Liver (tissue), 3 donors: ENCODE measurements around the gene MICALL1.

Experiments
- EGR1 ChIP-seq, 2 donors: IDR thresholded peaks; 2 replicates each; pipeline ENCODE4 v1.6.1; 2016 to 2018; ENCODE audit warnings: antibody characterized with exemption in 2 of 2, low read depth in 2 of 2
- GABPA ChIP-seq, 2 donors: IDR thresholded peaks in 1 of 2; conservative IDR thresholded peaks in 1 of 2; 2 replicates each; pipeline ENCODE4 v1.6.1; 2016; ENCODE audit warnings: antibody characterized with exemption in 2 of 2, mild to moderate bottlenecking in 1 of 2, moderate library complexity in 1 of 2
- HNF4A ChIP-seq, 2 donors: conservative IDR thresholded peaks; 2 replicates each; pipeline ENCODE4 v1.6.1; 2016; ENCODE audit warnings: antibody characterized with exemption in 2 of 2, mild to moderate bottlenecking in 2 of 2
- HNF4G ChIP-seq: IDR thresholded peaks from 2 replicates; pipeline ENCODE4 v1.6.1; 2016; ENCODE audit warnings: antibody characterized with exemption
- RAD21 ChIP-seq, 2 donors: IDR thresholded peaks; 2 replicates each; pipeline ENCODE4 v1.6.1; 2016; ENCODE audit warnings: antibody characterized with exemption in 2 of 2, mild to moderate bottlenecking in 2 of 2
- SP1 ChIP-seq: IDR thresholded peaks from 2 replicates; pipeline ENCODE4 v1.6.1; 2018; ENCODE audit warnings: antibody characterized with exemption, mild to moderate bottlenecking
- TAF1 ChIP-seq: conservative IDR thresholded peaks from 2 replicates; pipeline ENCODE4 v1.6.1; 2016; ENCODE audit warnings: antibody characterized with exemption, mild to moderate bottlenecking
- YY1 ChIP-seq: IDR thresholded peaks from 2 replicates; pipeline ENCODE4 v1.6.1; 2016; ENCODE audit warnings: antibody characterized with exemption, mild to moderate bottlenecking
- TF ChIP-seq, protein P1 (sequence below): IDR thresholded peaks from 2 replicates; pipeline ENCODE4 v1.6.1; 2016; ENCODE audit warnings: antibody characterized with exemption, mild to moderate bottlenecking
- TF ChIP-seq, protein P2 (sequence below): fragments of 150-350 bp; IDR thresholded peaks from 2 replicates; pipeline ENCODE4 v1.5.1; 2017; ENCODE audit warnings: improper control_type of control experiment, low read depth, low read length; ENCODE audit not compliant: missing input control
- TF ChIP-seq, protein P3 (sequence below): IDR thresholded peaks from 2 replicates; pipeline ENCODE4 v1.6.1; 2016; ENCODE audit warnings: antibody characterized with exemption
- TF ChIP-seq, protein P4 (sequence below): IDR thresholded peaks from 2 replicates; pipeline ENCODE4 v1.6.1; 2016; ENCODE audit warnings: antibody characterized with exemption
- donor health status: healthy.
- donor health status: healthy.

DNA sequence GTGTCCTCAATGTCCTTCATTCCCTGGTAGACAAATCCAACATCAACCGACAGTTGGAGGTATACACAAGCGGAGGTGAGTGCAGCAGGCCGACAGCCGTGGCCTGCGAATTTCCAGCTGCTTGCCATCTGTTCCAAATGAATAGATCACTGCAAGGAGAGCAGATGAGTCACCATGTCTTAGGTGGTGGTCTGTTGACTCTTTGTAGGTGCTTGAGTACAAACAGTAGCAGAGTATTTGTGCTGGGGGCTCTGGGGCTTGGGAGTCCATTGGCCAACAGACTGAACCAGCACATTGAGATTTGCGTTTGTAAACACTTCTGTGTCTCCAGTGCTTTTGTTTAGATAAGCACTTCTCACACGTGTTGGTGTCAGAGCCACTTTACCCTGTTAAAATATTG lies 35.8 kb upstream of the MICALL1 start:
- TF ChIP-seq, protein P1, sequence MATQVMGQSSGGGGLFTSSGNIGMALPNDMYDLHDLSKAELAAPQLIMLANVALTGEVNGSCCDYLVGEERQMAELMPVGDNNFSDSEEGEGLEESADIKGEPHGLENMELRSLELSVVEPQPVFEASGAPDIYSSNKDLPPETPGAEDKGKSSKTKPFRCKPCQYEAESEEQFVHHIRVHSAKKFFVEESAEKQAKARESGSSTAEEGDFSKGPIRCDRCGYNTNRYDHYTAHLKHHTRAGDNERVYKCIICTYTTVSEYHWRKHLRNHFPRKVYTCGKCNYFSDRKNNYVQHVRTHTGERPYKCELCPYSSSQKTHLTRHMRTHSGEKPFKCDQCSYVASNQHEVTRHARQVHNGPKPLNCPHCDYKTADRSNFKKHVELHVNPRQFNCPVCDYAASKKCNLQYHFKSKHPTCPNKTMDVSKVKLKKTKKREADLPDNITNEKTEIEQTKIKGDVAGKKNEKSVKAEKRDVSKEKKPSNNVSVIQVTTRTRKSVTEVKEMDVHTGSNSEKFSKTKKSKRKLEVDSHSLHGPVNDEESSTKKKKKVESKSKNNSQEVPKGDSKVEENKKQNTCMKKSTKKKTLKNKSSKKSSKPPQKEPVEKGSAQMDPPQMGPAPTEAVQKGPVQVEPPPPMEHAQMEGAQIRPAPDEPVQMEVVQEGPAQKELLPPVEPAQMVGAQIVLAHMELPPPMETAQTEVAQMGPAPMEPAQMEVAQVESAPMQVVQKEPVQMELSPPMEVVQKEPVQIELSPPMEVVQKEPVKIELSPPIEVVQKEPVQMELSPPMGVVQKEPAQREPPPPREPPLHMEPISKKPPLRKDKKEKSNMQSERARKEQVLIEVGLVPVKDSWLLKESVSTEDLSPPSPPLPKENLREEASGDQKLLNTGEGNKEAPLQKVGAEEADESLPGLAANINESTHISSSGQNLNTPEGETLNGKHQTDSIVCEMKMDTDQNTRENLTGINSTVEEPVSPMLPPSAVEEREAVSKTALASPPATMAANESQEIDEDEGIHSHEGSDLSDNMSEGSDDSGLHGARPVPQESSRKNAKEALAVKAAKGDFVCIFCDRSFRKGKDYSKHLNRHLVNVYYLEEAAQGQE: no peak
- TF ChIP-seq GABPA (IDR thresholded peaks at IDR 0.05 in 1 of 2, conservative IDR thresholded peaks at IDR 0.05 in 1 of 2) (no peak), TAF1 (no peak), SP1 (no peak), YY1 (no peak), HNF4G (no peak), HNF4A (conservative IDR thresholded peaks at IDR 0.05) (no peak), RAD21 (IDR thresholded peaks at IDR 0.05) (no peak), EGR1 (IDR thresholded peaks at IDR 0.05; ENCODE audit: low read depth in 2 of 2) (no peak)
- TF ChIP-seq, protein P2, sequence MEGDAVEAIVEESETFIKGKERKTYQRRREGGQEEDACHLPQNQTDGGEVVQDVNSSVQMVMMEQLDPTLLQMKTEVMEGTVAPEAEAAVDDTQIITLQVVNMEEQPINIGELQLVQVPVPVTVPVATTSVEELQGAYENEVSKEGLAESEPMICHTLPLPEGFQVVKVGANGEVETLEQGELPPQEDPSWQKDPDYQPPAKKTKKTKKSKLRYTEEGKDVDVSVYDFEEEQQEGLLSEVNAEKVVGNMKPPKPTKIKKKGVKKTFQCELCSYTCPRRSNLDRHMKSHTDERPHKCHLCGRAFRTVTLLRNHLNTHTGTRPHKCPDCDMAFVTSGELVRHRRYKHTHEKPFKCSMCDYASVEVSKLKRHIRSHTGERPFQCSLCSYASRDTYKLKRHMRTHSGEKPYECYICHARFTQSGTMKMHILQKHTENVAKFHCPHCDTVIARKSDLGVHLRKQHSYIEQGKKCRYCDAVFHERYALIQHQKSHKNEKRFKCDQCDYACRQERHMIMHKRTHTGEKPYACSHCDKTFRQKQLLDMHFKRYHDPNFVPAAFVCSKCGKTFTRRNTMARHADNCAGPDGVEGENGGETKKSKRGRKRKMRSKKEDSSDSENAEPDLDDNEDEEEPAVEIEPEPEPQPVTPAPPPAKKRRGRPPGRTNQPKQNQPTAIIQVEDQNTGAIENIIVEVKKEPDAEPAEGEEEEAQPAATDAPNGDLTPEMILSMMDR: no peak
- TF ChIP-seq, protein P3, sequence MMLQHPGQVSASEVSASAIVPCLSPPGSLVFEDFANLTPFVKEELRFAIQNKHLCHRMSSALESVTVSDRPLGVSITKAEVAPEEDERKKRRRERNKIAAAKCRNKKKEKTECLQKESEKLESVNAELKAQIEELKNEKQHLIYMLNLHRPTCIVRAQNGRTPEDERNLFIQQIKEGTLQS: no peak
- TF ChIP-seq, protein P4, sequence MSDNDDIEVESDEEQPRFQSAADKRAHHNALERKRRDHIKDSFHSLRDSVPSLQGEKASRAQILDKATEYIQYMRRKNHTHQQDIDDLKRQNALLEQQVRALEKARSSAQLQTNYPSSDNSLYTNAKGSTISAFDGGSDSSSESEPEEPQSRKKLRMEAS: no peak
